AG20443 (cell line): ENCODE results near the gene MDM4.
A peak's percentile ranks its signal among the peaks of the same experiment; 100 is the strongest.
"Not testable (repeated sequence)": the region's sequence is repeated elsewhere in the genome, so short reads cannot be mapped to it uniquely, and the experiment has no call there.

Experiments used
- DNase-seq: peaks from one replicate; pipeline ENCODE4 v3.0.0; 2012; ENCODE audit warnings: low spot score, mixed read lengths

MDM4 gene

DNA sequence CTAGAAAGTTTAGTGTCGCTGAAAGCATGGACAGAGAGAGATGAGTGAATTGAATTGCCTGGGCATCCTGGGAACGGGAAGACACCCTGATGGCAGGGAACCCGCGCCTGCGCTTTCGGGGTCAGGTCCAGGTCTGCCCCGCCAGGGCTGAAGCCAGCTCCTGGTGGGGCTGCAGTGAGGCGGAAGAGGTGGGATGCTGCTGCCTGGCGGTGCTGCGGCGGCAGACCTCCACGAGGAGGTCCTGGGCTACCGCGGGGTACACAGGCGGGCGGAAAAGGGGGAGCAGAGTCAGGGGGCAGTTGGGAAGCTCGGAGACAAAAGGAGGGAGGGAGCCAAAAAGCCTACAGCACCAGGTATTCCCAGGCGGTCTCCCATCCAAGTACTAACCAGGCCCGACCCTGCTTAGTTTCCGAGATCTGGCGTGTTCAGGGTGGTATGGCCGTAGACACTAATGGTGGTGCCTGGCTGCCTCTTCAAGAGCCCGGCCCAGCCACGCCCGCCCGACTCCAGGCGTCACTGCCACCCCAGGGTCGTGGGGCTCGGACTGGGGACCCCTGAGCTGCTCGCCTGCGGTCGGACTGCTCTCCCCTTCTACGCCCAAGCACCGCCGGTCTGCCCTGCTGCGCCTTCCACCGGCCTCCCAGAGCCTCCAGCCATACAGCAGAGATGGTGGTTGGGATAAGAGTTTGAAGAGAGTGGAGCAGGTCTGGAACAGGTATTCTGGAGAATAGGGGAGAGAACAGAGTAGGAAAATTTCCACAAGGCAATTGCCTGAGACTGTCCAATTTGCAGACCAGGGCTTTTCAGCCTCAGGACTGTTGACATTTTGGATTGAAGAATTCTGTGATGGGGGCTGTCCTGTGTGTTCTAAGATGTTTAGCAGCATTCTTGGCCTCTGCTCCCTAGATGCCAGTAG lies 46.1 kb downstream of the MDM4 start:
- DNase-seq = no peak

DNA sequence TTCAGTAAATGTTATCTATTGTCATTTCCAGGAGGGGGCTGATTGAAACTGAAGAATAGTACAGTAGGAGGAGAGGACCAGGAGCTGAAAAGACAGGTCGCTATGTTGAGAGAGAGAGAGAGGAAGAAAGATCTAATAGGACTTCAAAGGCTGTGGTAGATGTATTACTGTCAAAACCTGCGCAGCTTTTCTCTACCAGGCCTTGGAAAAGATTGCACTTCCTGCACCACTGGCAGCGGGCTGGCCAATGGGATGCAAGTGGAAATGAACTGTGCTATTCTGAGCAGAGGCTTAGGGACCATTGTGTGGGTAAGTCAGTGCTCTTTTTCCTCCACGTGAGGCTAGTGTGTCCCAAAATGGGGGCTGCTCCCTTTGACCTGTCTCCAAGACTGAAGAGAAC lies 47.1 kb downstream of the MDM4 start:
- no peak for DNase-seq

DNA sequence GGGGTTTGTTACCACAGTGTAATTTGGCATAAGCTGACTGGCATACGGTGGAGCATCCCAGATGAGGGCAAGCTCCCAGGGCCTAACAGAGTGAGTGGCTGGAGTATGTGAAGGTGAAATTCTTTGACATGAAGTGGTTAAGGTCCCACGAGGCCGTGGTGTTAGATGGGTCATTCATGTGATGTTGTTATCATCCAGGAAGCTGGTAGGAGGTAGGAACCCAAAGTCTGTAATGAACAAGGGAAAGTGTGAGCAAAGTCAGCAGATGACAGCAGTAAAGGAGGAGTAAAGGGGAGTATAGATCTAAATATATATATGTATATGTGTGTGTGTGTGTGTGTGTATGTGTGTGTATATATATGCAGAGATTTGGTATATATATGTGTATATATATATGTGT lies 47.6 kb downstream of the MDM4 start:
- DNase-seq = no peak

DNA sequence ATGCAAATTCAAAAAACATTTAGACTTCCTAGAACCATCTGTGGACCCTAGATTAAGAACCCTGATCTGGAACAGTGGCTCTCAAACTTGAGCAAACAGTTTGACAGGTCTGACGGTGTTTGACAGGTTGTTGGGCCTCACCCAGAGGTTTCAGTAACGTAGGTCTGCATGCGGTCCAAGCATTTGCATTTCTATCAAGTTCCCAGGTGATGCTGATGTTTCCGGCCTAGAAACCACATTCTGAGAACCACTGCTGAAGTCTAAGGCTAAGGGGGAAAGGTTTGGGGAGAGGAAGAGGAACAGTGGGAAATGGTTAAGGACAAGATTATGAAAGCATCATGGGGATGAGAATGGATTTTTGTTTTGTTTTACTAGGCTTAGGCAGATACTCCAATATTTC lies 48.6 kb downstream of the MDM4 start:
- DNase-seq = no peak

DNA sequence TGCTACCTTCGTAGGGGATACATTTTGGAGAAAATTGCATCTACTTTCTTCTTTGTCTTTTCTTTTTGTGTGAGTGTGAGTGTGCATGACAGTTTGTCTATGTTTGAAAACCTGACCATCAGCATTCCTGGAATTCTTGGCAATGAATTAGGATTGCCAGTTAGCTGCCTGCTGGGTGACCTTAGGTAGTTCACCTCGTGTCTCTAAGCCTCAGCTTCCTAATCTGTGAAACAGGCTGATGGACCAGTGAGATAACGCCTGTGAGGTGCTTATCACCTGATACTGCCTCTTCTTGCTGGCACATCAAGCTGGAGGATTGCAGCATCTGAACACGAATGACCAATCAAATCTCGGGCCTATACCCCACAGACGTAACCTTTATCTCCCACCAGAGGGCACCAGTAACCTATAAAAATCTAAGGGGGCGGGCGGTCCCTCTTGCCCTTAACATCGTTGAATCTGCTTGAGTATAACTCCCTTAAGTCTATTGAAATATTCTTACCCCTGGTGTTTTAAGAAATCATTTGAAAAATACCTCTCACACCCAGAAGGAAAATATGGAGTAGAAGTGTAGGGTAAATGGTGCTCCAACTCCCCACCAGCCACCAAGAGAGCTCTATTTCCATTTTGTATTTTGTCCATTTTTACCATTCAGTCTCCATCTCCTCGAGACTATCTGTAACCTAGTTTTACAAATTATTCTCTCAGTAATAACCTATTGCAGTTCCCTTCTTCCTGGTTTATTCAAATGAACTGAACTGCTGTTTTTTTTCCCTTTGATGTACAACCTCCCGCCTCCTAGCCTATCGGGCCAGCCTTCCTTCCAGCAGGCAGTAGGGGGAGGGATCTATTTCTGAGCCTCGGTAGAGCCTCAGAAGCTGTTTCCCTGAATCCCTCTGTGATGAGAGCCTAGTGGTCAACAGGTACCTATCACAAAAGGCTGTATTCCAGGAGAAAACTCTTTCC lies 49.7 kb downstream of the MDM4 start:
- peak; percentile 92 for DNase-seq

DNA sequence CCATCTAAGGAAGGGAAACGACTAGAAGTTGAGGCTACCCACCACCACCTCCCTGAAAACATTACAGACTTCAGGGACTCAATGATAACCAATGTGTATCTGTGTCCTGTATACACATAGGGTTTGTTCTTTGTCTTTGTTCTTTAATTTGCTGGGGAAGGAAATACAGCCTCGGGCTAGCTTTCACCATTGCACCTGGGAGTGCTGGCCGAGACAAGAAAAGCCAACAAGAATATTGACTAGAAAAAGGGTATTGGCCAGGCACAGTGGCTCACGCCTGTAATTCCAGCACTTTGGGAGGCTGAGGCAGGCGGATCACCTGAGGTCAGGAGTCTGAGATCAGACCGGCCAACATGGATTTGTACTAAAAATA lies 50.4 kb downstream of the MDM4 start:
- no peak for DNase-seq

DNA sequence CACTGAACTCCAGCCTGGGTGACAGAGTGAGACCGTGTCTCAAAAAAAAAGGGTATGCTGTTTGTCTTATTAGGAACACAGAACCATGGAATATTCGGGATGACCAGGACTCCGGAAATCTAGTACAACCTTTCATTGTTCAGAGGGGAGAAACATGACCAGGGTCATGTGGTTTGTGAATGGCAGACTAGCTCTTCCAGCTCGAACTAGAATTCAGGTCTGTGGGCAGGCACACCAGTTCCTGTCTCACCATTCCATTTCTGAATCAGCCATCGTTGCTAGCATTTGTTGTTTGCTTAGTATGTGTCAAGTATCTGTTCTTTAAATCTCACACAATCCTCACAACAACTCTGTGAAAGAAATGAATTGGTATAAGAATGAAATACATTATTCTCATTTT lies 50.9 kb downstream of the MDM4 start:
- DNase-seq = no peak

DNA sequence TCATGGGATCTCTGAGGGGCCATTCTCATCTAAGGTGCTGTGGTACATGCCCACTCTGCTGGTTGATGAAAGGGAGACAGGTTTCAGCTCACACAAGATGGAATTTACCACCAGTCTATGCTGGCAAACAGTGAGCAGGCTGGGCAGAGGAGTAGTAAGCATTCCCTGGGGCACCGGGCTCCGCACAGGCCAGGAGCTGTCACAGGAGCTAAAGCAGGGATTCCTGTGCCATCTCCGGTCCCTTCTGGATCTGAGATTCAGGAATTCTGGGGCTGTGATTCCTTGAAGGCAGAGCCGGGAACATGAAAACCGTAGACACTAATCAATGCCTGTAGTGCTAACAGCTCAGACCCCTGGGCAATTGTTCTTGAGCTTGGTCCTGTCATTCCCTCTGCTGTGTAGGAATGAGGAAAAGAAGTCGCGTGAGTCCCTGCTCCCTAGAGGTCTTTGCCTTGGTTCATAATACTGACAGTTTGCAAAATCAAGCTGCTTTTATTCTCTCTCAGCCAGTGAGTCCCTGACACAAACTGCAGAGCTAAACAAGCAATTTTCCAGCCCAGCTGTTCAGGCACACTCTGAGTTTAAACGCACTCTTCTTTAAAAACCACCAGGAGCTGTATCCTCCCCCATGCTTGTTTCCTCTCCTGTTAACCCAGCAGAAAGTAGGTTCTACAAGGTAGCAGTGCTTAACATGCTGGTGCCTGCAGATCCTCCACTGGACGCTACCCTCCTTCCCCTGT lies 52.5 kb downstream of the MDM4 start:
- DNase-seq = no peak

DNA sequence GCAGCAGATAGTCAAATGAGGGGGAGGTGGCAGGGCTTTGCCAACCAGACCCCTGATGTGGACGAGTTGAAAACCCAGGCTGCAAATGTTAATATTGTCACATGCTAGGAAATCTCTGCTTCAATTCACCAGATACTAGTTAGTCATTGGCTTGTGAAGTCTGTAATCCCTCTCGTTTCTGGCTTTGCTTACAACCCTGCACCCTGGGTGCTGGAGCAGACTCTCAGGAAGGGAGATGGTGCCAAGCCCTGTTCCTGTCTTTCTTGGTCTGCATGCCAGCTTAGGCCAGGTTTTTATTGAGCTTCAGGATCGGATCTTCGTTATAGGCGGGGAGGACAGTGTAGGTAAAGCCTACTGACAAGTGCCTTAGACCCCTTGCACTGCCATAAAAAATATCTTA lies 53.3 kb downstream of the MDM4 start:
- DNase-seq = no peak

DNA sequence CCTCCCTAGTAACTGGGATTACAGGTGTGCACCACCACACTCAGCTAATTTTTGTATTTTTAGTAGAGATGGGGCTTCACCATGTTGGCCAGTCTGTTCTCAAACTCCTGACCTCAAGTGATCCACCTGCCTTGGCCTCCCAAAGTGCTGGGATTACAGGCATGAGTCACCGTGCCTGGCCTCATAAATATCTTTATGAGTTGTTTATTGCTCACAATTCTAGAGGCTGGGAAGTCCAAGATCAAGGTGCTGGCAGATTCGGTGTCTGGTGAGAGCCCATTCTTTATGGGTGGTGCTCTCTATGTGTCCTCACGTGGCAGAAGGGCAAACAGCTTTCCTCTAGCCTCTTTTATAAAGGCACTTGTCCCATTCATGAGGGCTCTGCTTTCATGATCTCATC lies 53.8 kb downstream of the MDM4 start:
- not testable (repeated sequence) for DNase-seq

DNA sequence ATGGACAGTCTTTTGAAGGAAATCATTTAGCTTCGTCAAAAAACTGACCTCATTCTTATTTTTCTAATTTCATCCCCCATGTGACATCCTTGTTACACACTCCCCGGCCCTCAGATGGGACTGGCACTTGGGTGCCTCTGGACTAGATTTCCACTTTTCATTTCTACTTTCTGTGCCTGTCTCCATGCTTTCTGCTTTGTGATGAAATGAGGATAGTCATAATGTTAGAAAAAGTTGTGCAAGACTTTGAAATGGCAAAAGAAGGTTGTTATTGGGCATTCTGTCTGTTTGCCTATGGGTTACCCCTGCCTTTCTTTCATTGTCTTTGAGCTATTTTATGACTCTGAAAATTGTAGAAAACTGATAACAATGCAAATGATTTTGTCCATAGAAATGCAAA lies 54.9 kb downstream of the MDM4 start:
- no peak for DNase-seq

DNA sequence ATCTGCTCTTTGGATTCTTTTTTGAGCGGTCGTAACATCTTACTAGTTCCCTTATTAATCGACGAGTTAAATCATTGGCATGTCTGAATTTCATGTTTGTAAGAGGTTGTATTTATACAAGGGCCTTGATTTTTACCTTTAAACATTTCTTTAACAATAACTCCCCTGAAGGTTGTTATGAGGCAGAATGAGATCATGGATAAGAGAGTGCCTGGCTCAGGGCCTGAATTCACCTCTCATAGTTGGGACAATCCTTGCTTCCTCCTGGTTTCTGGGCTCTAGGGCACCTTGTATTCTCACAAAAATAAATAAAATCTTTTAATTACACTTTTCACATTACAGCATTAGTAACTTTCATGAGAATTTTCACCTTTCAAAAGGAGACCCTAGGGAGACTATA lies 55.4 kb downstream of the MDM4 start:
- no peak for DNase-seq

DNA sequence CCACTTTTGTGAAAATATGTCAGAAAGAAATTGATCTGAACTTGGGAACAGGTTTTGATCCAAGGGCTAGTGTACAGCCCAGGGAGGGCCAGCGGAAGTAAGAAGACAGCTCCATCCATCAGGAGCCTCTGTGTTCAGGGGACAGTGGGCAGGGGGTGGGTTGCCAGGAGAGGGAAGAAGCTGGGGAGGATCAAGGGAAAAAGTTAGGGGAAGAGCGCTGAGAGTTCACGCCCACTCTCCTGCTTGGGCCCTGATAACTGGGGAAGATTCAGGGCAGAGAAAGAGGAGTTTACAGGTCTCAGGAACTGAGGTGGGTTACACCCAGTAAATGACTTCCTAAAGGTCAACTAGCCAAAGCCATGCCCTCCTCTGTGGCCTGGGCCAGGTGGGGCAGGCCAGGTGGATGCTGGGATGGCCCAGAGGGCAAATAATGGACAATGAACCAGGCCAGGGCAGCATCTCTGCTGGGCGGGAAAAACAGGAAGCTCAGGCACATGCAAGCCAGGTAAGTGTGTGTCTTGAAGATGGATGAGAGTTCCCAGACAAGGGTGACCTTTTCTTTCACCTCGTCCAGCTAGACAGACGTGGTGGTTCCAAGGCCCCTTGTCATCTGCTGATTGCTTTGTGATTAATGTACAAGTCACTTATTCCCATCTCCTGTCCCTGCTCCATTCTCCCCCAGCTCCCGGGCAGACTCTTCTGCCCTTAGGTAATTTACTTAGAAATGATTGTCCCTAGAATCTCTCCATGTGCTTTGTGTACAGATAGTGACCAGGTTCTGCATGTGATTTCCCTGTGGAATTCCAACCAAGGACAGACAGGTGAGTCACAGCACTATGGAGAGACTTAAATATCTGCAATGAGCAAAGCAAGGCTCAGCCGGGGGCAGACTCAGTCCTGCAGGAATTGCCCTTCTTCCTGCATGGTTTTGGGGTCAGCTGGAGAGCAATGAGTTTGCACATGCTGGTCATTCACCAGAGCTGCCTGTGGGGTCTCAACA lies 57.0 kb downstream of the MDM4 start:
- no peak for DNase-seq

DNA sequence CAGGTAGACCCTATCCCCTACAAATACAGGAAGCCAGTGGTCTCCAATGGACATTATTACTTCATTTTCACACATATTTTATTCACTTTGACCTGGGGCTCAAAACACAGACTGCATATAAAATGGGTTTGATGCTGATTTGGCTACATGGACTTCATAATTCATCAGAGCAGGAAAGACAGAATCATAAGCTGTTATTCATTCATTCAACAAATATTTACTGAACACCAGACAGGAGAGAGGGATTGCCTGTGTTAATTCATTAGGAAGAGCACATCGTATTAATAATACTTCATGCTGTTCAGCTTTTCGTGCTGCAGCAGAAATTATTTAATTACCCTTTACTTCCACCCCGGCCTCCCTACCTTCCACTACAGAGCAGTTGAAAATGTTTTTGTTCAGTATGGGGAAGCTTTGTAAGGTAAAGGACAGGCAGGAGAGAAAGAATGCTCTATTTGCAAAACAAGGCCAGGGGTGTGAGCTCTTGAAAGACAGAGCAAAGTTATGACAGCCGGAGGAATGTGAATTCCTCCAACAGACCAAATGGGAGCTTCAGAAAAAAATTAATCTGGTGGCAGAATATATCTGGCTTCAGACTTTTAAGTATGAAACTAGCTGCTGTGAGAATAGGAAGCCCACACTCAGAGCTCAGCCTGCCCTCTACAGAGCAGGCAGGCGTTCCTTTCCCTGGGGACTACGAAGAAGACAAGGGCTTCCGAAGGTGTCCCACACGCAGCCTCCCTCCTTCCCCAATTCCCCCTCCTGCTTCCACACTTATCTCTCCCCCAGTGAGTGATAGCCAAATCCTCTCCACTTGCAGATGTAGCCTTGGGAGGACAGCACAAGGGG lies 58.0 kb downstream of the MDM4 start:
- no peak for DNase-seq

DNA sequence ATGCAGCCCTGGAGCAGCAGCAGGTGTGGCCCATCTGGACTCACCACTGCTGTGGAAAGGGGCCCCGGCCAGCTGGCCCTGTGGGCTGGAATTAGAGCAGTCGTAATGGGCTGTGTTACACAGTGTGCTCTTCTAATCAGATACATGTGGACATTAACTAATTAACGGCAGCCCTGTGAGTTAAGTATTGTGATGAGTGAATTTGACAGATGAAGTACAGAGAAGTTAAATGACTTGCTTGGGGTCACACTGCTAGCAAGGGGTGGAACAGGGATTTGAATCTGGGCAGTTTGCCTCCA lies 58.6 kb downstream of the MDM4 start:
- no peak for DNase-seq

DNA sequence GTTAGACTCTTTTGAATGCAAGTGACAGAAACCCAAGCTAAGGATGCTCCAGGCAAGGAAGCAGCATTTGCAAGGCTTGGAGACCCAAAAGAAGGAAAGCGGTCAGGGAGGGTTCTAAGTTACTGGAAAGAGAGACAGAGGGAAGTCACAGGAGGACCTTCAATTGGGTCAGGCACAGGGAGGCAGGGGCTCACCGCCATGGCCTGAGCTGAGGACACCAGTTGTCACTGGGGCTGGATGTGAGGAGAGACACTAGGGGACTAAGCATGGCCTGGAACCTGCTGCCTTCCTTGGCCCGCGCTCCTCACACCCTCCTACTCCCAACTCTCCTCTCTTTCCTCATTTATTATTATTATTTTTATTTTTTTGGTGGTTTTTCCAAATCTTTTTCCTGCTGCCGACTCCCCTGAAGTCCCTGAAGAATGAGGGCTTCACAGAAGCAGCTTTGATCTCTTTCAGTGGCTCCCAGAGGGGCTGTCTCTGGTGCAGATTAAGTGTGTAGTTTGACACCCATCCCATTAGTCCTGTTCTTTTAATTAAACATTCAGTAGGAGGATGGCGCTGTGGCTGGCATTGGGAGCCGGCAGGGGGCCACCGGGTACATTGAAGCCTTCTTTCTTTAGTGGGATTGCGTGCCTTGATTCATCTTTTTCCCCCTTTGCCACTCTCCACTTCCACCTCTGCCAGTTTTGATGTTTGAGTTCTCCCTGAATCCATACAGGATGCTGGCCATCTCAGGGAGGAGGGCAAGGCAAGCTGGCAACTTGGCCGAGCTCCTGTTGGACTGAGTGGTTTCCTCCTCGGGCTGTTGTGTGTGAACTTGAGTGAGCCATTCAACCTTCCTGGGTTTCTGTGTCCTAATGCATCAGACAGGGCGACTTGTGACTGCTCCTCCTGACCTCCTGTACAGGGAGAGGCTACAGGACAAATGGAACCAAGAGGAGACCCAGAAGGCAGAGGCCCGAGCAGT lies 59.3 kb downstream of the MDM4 start:
- no peak for DNase-seq

DNA sequence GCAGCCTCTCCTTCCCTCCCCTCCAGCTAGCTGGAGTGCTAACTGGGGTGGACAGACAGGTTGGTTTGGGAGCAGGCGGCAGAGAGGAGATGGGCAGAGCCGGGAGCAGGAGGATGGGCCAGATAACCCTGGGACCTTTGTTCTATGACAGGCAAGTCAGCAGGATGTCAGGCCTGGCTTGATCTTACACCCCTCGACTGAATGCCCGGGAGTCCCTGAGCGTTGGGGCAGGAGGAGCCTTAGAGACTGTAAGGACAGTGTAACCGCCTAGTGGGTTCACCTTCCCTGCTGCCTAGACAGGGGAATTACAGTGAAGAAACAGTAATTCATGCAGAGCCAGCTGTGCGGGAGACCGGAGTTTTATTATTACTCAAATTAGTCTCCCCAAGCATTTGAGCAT lies 60.2 kb downstream of the MDM4 start:
- no peak for DNase-seq

DNA sequence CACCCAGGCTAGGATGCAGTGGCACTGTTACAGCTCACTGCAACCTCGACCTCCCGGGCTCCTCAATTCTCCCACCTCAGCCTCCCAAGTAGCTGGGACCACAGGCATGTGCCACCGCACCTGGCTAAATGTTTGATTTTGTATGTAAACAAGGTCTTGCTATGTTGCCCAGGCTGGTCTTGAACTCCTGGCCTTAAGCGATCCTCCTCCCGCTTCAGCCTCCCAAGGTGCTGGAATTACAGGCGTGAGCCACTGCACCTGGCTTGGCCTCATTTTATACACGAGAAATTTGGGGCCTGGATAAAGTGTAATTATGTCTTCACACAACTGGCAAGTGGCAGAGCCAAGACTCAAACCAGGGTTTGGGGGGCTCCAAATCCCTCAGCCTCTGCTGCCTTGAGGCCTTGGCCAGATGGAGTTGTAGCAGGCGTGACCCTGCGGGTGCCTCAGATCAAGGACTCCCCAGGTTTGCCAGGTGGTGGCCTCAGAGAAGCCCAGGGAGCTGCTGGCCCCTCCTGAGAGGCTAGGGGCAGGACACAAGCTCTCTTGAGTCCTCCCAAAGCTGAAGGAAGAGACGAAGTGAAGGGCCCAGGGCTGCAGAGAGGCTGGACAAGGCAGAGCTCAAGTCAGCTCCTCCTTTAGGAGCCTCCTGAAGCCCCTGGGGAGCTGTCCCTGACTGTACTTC lies 61.7 kb downstream of the MDM4 start:
- no peak for DNase-seq
